B cell (primary cell): ENCODE data around the gene PPP2R5E. TPM values are rescaled to one million over a fixed set of nuclear protein-coding genes. Genes with fewer than 3 reads are reported as not detected.

Experiments used
- ATAC-seq: fragments of 200-7000 bp; cut with Tn5 transposase; one replicate; pipeline ENCODE4 v1.10.0; 2021; ENCODE audit warnings: low read depth, mild to moderate bottlenecking, moderate number of reproducible peaks, moderate library complexity
- CTCF ChIA-PET: fragments of 350-600 bp; sonication (Branson Sonifier 250); formaldehyde crosslinking; loops from one replicate; lab custom pipeline; 2021; ENCODE audit warnings: antibody characterized with exemption, inconsistent platforms; lab: Charles Lee
- POLR2A ChIA-PET: fragments of 350-600 bp; sonication (Branson Sonifier 250); formaldehyde crosslinking; loops from one replicate; lab custom pipeline; 2021; ENCODE audit warnings: antibody characterized with exemption; lab: Charles Lee
- DNase-seq: peaks from one replicate; pipeline ENCODE4 v3.0.0; 2013
- H2AFZ ChIP-seq: 2 replicates; pipeline ENCODE4 v1.6.1; 2012; ENCODE audit warnings: mild to moderate bottlenecking, low read depth, low read length; ENCODE audit not compliant: insufficient read depth, poor library complexity, severe bottlenecking
- H3K27ac ChIP-seq, 2 donors: 1 replicate in 1 of 2; 2 replicates in 1 of 2; pipeline ENCODE4 v1.5.1; 2012 to 2013; ENCODE audit warnings: low read length in 2 of 2, mild to moderate bottlenecking in 2 of 2, moderate library complexity in 1 of 2
- H3K27me3 ChIP-seq, 4 experiments: fragments of 200-600 bp in 1 of 4; sonication (generic) in 1 of 4; replicated peaks in 1 of 4; 1 replicate in 2 of 4; 2 replicates in 2 of 4; pipeline versions ENCODE4 v1.6.1 to v1.7.0; 2013 to 2016; ENCODE audit warnings: low read length in 3 of 4, mild to moderate bottlenecking in 2 of 4, mixed read lengths in 1 of 4, moderate library complexity in 1 of 4; ENCODE audit not compliant: insufficient read depth in 4 of 4, control insufficient read depth in 3 of 4; ENCODE audit errors: control extremely low read depth in 1 of 4
- H3K36me3 ChIP-seq, 2 experiments: replicated peaks in 1 of 2; 1 replicate in 1 of 2; 2 replicates in 1 of 2; pipeline versions ENCODE4 v1.6.1 to v1.7.1; 2013; ENCODE audit warnings: low read length in 1 of 2; ENCODE audit not compliant: insufficient read depth in 2 of 2, control insufficient read depth in 1 of 2; ENCODE audit errors: control extremely low read depth in 1 of 2, extremely low read depth in 1 of 2
- H3K4me1 ChIP-seq, 2 donors: fragments of 200-600 bp in 1 of 2; sonication (generic) in 1 of 2; 1 replicate in 1 of 2; 2 replicates in 1 of 2; pipeline versions ENCODE4 v1.5.1 to v1.6.1; 2013 to 2017; ENCODE audit warnings: low read length in 2 of 2; ENCODE audit not compliant: control insufficient read depth in 2 of 2, insufficient read depth in 2 of 2
- H3K4me2 ChIP-seq: replicated peaks from 2 replicates; pipeline ENCODE3; 2012; ENCODE audit warnings: mild to moderate bottlenecking, low read depth, low read length; ENCODE audit not compliant: poor library complexity, severe bottlenecking
- H3K4me3 ChIP-seq, 5 experiments: fragments of 200-600 bp in 1 of 5; sonication (generic) in 1 of 5; 1 replicate in 3 of 5; 2 replicates in 2 of 5; pipeline versions ENCODE4 v1.5.1 to v1.7.0; 2011 to 2016; ENCODE audit warnings: low read length in 4 of 5, mild to moderate bottlenecking in 4 of 5, low read depth in 2 of 5, control low read depth in 1 of 5, moderate library complexity in 1 of 5; ENCODE audit not compliant: insufficient read depth in 1 of 5; ENCODE audit errors: control extremely low read depth in 1 of 5, extremely low read depth in 1 of 5
- H3K79me2 ChIP-seq: fragments of 200-600 bp; sonication (generic); one replicate; pipeline ENCODE4 v1.6.0; 2016; ENCODE audit warnings: low read length; ENCODE audit not compliant: control insufficient read depth, insufficient read depth
- H3K9ac ChIP-seq: fragments of 200-600 bp; sonication (generic); 2 replicates; pipeline ENCODE4 v1.6.1; 2017; ENCODE audit warnings: mild to moderate bottlenecking, low read length, moderate library complexity
- H3K9me3 ChIP-seq, 3 donors: one replicate each; pipeline versions ENCODE4 v1.6.1 to v1.7.1; 2013; ENCODE audit warnings: low read length in 2 of 3; ENCODE audit not compliant: control insufficient read depth in 2 of 3, insufficient read depth in 1 of 3; ENCODE audit errors: control extremely low read depth in 1 of 3
- H4K20me1 ChIP-seq: 2 replicates; pipeline ENCODE4 v1.6.0; 2012; ENCODE audit warnings: mild to moderate bottlenecking, low read length; ENCODE audit not compliant: insufficient read depth, control insufficient read depth, poor library complexity, severe bottlenecking
- H3K27ac Mint-ChIP-seq: one replicate; pipeline ENCODE4 v1.8.0; 2021; ENCODE audit warnings: mixed read lengths
- H3K27me3 Mint-ChIP-seq: one replicate; pipeline ENCODE4 v1.8.0; 2021; ENCODE audit warnings: mixed read lengths
- H3K4me1 Mint-ChIP-seq: one replicate; pipeline ENCODE4 v1.8.0; 2021; ENCODE audit warnings: mixed read lengths
- H3K4me3 Mint-ChIP-seq: one replicate; pipeline ENCODE4 v1.8.0; 2021; ENCODE audit warnings: mixed read lengths
- H3K9me3 Mint-ChIP-seq: one replicate; pipeline ENCODE4 v1.8.0; 2022; ENCODE audit warnings: mixed read lengths; ENCODE audit not compliant: insufficient read depth
- EZH2 ChIP-seq: IDR thresholded peaks from 2 replicates; pipeline ENCODE4 v1.6.1; 2012; ENCODE audit warnings: borderline replicate concordance, low read depth, mild to moderate bottlenecking, moderate library complexity, low read length; ENCODE audit not compliant: insufficient read depth, poor library complexity, severe bottlenecking
- WGBS: methylation state at CpG from one replicate; pipeline ENCODE4 v1.1.5; 2013; ENCODE audit warnings: missing lambda C conversion rate; ENCODE audit not compliant: insufficient coverage; 5-methylcytosine and 5-hydroxymethylcytosine counted together
- intact Hi-C: fragments of 100-400 bp; cut with micrococcal nuclease; formaldehyde crosslinking; loops from one replicate; pipeline ENCODE4 v1.10.0; 2022
- polyA plus RNA-seq: library from polyadenylated mRNA; depleted of rRNA; stranded (reverse); fragments of >200 nt; gene quantifications from 2 replicates; pipeline ENCODE4 v1.2.3, GENCODE V29; 2012
- total RNA-seq, 2 donors: library from RNA; stranded (reverse); fragments of 120-200 nt in 1 of 2; gene quantifications; 1 replicate in 1 of 2; 2 replicates in 1 of 2; pipeline versions ENCODE4 v1.2.3 to v1.2.4, GENCODE V29; 2013 to 2022
- TF ChIP-seq, protein P1 (sequence below): fragments of 200-600 bp; IDR thresholded peaks from one replicate; pipeline ENCODE4 v1.8.0; 2022; ENCODE audit warnings: antibody characterized with exemption, mild to moderate bottlenecking

Gene PPP2R5E
- total and polyA plus RNA-seq, 2 donors (not counting 1 experiment from before 2014, with no cell fraction given) = 6.3 to 40.6 TPM

DNA sequence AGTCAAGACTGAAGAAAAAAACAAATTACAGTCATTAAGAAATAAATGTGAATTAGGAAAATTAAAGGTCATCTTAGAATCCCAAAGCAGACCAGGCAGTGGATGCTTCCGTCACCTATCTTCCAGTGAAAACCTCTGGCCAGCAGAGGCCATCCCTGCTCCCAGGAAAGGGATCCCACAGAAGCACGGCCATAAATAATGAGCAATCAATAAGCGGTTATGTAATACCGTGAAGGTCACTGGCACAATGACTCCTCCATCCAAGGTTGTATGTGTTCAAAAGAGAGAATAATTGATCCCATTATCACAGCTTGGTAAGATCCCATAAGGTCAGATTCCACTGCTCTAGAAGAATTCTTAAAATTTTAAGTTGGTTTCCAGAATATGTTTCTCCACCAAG lies 85.7 kb downstream of the PPP2R5E start:
- ATAC-seq = no peak
- Mint-ChIP-seq H3K9me3 (no peaks in the 10 kb centered on the region), H3K4me1 (peaks cover 11% of the 10 kb centered on the region), H3K4me3 (no peak overlapping the region), H3K27me3 (no peaks in the 10 kb centered on the region), H3K27ac (no peak overlapping the region)
- 100% methylated on average over 1 of the region's 4 CpGs for WGBS
- Histone ChIP-seq H3K4me3 (no peak overlapping the region), H3K36me3 (peaks cover 8 to 14% of the 10 kb centered on the region in 2 experiments), H3K79me2 (peaks cover 54% of the 10 kb centered on the region), H3K27ac (no peak overlapping the region), H4K20me1 (no peaks in the 10 kb centered on the region), H3K9me3 (no peaks in the 10 kb centered on the region), H3K9ac (no peak overlapping the region), H2AFZ (no peak overlapping the region), H3K4me2 (no peak overlapping the region), H3K4me1 (no peaks in the 10 kb centered on the region), H3K27me3 (no peaks in the 10 kb centered on the region)
- DNase-seq = no peak
- TF ChIP-seq, protein P1, sequence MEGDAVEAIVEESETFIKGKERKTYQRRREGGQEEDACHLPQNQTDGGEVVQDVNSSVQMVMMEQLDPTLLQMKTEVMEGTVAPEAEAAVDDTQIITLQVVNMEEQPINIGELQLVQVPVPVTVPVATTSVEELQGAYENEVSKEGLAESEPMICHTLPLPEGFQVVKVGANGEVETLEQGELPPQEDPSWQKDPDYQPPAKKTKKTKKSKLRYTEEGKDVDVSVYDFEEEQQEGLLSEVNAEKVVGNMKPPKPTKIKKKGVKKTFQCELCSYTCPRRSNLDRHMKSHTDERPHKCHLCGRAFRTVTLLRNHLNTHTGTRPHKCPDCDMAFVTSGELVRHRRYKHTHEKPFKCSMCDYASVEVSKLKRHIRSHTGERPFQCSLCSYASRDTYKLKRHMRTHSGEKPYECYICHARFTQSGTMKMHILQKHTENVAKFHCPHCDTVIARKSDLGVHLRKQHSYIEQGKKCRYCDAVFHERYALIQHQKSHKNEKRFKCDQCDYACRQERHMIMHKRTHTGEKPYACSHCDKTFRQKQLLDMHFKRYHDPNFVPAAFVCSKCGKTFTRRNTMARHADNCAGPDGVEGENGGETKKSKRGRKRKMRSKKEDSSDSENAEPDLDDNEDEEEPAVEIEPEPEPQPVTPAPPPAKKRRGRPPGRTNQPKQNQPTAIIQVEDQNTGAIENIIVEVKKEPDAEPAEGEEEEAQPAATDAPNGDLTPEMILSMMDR = no peak
- TF ChIP-seq EZH2 = no peak
- ChIA-PET CTCF (no interaction called here), POLR2A (no interaction called here)
- intact Hi-C loops = no loop called here

DNA sequence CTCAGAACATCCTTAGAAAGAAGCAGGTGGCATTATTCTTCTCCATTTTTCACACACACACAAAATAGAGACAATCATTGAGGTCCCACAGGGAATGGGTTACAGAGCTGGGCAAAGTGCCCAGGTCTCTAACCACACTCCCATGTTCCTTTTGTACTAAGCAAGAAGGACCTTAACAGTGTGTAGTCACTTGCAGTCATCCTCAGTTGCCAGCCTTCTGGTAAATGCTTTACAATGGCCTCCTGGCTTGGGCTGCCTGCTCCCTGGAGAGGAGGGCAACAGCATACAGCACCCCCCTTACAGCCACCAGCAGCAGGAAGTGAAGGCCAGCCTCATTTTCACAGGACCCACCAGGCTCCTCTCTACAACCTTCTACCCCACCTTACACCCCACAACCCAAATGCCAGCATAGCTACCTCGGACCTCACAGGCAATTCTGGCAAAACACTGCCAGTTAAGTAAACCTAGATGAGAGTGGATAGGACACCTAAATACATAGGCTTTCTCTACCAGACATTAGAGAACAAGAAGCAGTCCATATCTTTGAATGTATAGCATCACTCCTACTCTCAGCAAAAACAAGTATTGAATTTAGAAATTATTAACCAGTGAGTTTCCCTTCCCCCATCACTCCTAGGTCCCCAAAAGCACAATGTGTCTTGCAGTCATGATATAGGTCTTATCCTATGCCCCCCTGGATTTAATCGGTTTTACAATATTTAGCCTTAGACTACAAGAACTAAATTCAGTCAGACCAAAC lies 88.1 kb downstream of the PPP2R5E start:
- WGBS = 88% methylated on average over 1 of the region's 2 CpGs
- Histone ChIP-seq H3K79me2 (peaks cover 50% of the 10 kb centered on the region), H3K9me3 (peaks cover 0 to 1% (median 0%) of the 10 kb centered on the region in 3 donors), H3K4me1 (no peaks in the 10 kb centered on the region), H4K20me1 (no peaks in the 10 kb centered on the region), H3K36me3 (peaks cover 11 to 17% of the 10 kb centered on the region in 2 experiments), H3K27ac (no peak overlapping the region), H3K27me3 (no peaks in the 10 kb centered on the region), H2AFZ (no peak overlapping the region), H3K9ac (no peak overlapping the region), H3K4me2 (no peak overlapping the region), H3K4me3 (no peak overlapping the region)
- no peak overlapping the region for H3K4me3 Mint-ChIP-seq
- no peak overlapping the region for H3K27ac Mint-ChIP-seq
- no peak for DNase-seq
- no peak for TF ChIP-seq EZH2
- TF ChIP-seq, protein P1 = no peak
- intact Hi-C loops = no loop called here
- H3K4me1 Mint-ChIP-seq = peaks cover 11% of the 10 kb centered on the region
- H3K9me3 Mint-ChIP-seq = no peaks in the 10 kb centered on the region
- ChIA-PET CTCF (no interaction called here), POLR2A (interaction anchor here (0.6 kb wide), 1 partner anchor 10 kb away, joined by 4 read pairs; no protein-coding TSS in a partner anchor)
- H3K27me3 Mint-ChIP-seq = no peaks in the 10 kb centered on the region
- no peak for ATAC-seq
